GM12878 (cell line): ENCODE results near the gene KIF21B. TPM values are rescaled to one million over a fixed set of nuclear protein-coding genes. Genes with fewer than 3 reads are reported as not detected.

ENCODE experiments used
- ATF3 ChIP-seq: IDR thresholded peaks from 2 replicates; pipeline ENCODE4 v1.6.1; 2011; ENCODE audit warnings: low read depth, mild to moderate bottlenecking, low read length, moderate library complexity, borderline replicate concordance; ENCODE audit errors: extremely low read depth
- BCL11A ChIP-seq: IDR thresholded peaks from 2 replicates; pipeline ENCODE4 v1.6.1; 2011; ENCODE audit warnings: low read depth, low read length
- CBX5 ChIP-seq: sonication (generic); IDR thresholded peaks from 2 replicates; pipeline ENCODE4 v1.6.1; 2016; ENCODE audit warnings: low read depth, moderate library complexity, mild to moderate bottlenecking, inconsistent platforms
- CEBPZ ChIP-seq: fragments of 150-350 bp; IDR thresholded peaks from 2 replicates; pipeline ENCODE4 v1.6.1; 2016; ENCODE audit warnings: low read depth, low read length
- CHD4 ChIP-seq: fragments of 200-600 bp; sonication (generic); IDR thresholded peaks from 2 replicates; pipeline ENCODE4 v1.6.1; 2016; ENCODE audit warnings: mild to moderate bottlenecking
- E4F1 ChIP-seq: fragments of 450-650 bp; IDR thresholded peaks from 2 replicates; pipeline ENCODE4 v1.6.1; 2018; ENCODE audit warnings: borderline replicate concordance, mild to moderate bottlenecking; ENCODE audit not compliant: partially characterized antibody
- EZH2 ChIP-seq: IDR thresholded peaks from 2 replicates; pipeline ENCODE4 v1.6.1; 2012; ENCODE audit warnings: low read depth, mild to moderate bottlenecking, control low read depth, inconsistent platforms, low read length, borderline replicate concordance; ENCODE audit not compliant: control insufficient read depth
- FOS ChIP-seq: IDR thresholded peaks from 3 replicates; pipeline ENCODE4 v1.6.1; 2011; ENCODE audit warnings: borderline replicate concordance; ENCODE audit not compliant: insufficient read length; ENCODE audit errors: extremely low read depth
- IKZF1 ChIP-seq: fragments of 450-650 bp; conservative IDR thresholded peaks from 2 replicates; pipeline ENCODE4 v1.6.1; 2017; ENCODE audit warnings: antibody characterized with exemption, mild to moderate bottlenecking
- IRF5 ChIP-seq: fragments of 450-650 bp; IDR thresholded peaks from 2 replicates; pipeline ENCODE4 v1.6.1; 2017; ENCODE audit warnings: borderline replicate concordance
- KAT2A ChIP-seq: conservative IDR thresholded peaks from 2 replicates; pipeline ENCODE4 v1.6.1; 2011; ENCODE audit warnings: low read depth, low read length; ENCODE audit not compliant: control insufficient read depth
- KDM1A ChIP-seq: fragments of 200-600 bp; sonication (generic); IDR thresholded peaks from 2 replicates; pipeline ENCODE4 v1.6.1; 2016; ENCODE audit warnings: borderline replicate concordance
- MTA2 ChIP-seq: fragments of 450-650 bp; IDR thresholded peaks from 2 replicates; pipeline ENCODE4 v1.6.1; 2016; ENCODE audit warnings: low read depth, mild to moderate bottlenecking, moderate library complexity
- NFYB ChIP-seq: IDR thresholded peaks from 2 replicates; pipeline ENCODE4 v1.6.1; 2011; ENCODE audit warnings: low read depth, mild to moderate bottlenecking, low read length, improper control_type of control experiment, moderate library complexity; ENCODE audit not compliant: insufficient read depth
- NR2C2 ChIP-seq: IDR thresholded peaks from 2 replicates; pipeline ENCODE4 v1.6.1; 2011; ENCODE audit warnings: borderline replicate concordance, low read depth; ENCODE audit not compliant: control insufficient read depth, insufficient read length
- POLR2A ChIP-seq: IDR thresholded peaks from 2 replicates; pipeline ENCODE4 v1.6.1; 2011; ENCODE audit warnings: low read depth, mild to moderate bottlenecking, low read length
- POLR2AphosphoS5 ChIP-seq: IDR thresholded peaks from 2 replicates; pipeline ENCODE4 v1.6.1; 2011; ENCODE audit warnings: mild to moderate bottlenecking, low read length, inconsistent platforms
- SKIL ChIP-seq: fragments of 450-650 bp; IDR thresholded peaks from 2 replicates; pipeline ENCODE4 v1.6.1; 2017; ENCODE audit warnings: mild to moderate bottlenecking, low read depth, inconsistent platforms; ENCODE audit not compliant: poor library complexity, severe bottlenecking
- SUZ12 ChIP-seq: fragments of 200-600 bp; sonication (generic); IDR thresholded peaks from one replicate; pipeline ENCODE4 v1.6.1; 2018; ENCODE audit warnings: antibody characterized with exemption, mild to moderate bottlenecking; ENCODE audit not compliant: unreplicated experiment
- ZNF622 ChIP-seq: fragments of 450-650 bp; IDR thresholded peaks from 2 replicates; pipeline ENCODE4 v1.6.1; 2017; ENCODE audit warnings: mild to moderate bottlenecking, inconsistent platforms
- polyA plus RNA-seq, 11 experiments: library from polyadenylated mRNA; depleted of rRNA in 4 of 11; unstranded in 6 of 11; stranded (reverse) in 5 of 11; fragments of >200 nt; fragmentation: Nextera tagmentation in 4 of 11; fragmentation: Illumina TruSeq in 1 of 11; extraction: Ambion mirVana in 4 of 11; extraction: Trizol in 1 of 11; gene quantifications; 1 replicate in 1 of 11; 2 replicates in 10 of 11; pipeline versions ENCODE4 v1.2.1 to v1.2.3, GENCODE V29; 2011 to 2016; ENCODE audit warnings: inconsistent platforms in 2 of 11, missing spikeins in 2 of 11, low read depth in 1 of 11
- total RNA-seq, 4 experiments: library from RNA; depleted of rRNA in 3 of 4; stranded (reverse); fragments of >200 nt in 3 of 4; fragmentation: Illumina TruSeq in 1 of 4; extraction: Trizol in 1 of 4; gene quantifications; 2 replicates each; pipeline versions ENCODE4 v1.2.1 to v1.2.3, GENCODE V29; 2013 to 2021

KIF21B gene
- total and polyA plus RNA-seq, 10 of the 15 experiments (the other 5 are each of a cell fraction or from before 2014, with no cell fraction given): 2.3 to 47.7 (median 12.6) TPM

- TF ChIP-seq IRF5: no peak; the same call in 1 of the 2 replicates
- peak; percentile 98 for TF ChIP-seq SKIL
- TF ChIP-seq FOS: no peak
- TF ChIP-seq CBX5: 0 out of 2 replicates have a peak, but pooled peaks have one; percentile 24
- peak; percentile 98 for TF ChIP-seq IKZF1
- no peak for TF ChIP-seq CHD4
- no peak for TF ChIP-seq NR2C2
- TF ChIP-seq E4F1: no peak
- TF ChIP-seq MTA2: peak; percentile 97
- no peak for TF ChIP-seq POLR2A
- TF ChIP-seq KDM1A: no peak
- peak; percentile 84 for TF ChIP-seq BCL11A
- TF ChIP-seq KAT2A: no peak
- TF ChIP-seq CEBPZ: no peak
- TF ChIP-seq NFYB: no peak
- no peak for TF ChIP-seq POLR2AphosphoS5
- no peak for TF ChIP-seq SUZ12
- TF ChIP-seq ZNF622: no peak
- no peak for TF ChIP-seq EZH2
- TF ChIP-seq ATF3: no peak
Observed at GRCh38 chr1:200969726-200970561, 53.6 kb downstream of the KIF21B start (continued).
